Duodenal mucosa (tissue), 2 donors: Measurements from ENCODE around the gene RGCC.
A peak's percentile ranks its signal among the peaks of the same experiment; 100 is the strongest.

Experiments
- H3K27ac ChIP-seq: one replicate; pipeline ENCODE4 v1.7.0; 2013; ENCODE audit warnings: low read depth, low read length
- H3K27me3 ChIP-seq, 2 donors: one replicate each; pipeline ENCODE4 v1.7.0; 2013; ENCODE audit warnings: low read length in 2 of 2, control low read depth in 1 of 2; ENCODE audit not compliant: insufficient read depth in 2 of 2, control insufficient read depth in 1 of 2
- H3K36me3 ChIP-seq, 2 donors: one replicate each; pipeline ENCODE4 v1.7.0; 2013; ENCODE audit warnings: low read length in 2 of 2, control low read depth in 1 of 2; ENCODE audit not compliant: insufficient read depth in 2 of 2, control insufficient read depth in 1 of 2
- H3K4me1 ChIP-seq, 2 donors: one replicate each; pipeline ENCODE4 v1.7.0; 2013; ENCODE audit warnings: low read length in 2 of 2, control low read depth in 1 of 2; ENCODE audit not compliant: insufficient read depth in 2 of 2, control insufficient read depth in 1 of 2
- H3K4me3 ChIP-seq, 2 donors: one replicate each; pipeline ENCODE4 v1.7.0; 2013; ENCODE audit warnings: low read length in 2 of 2, low read depth in 1 of 2
- H3K9ac ChIP-seq, 2 donors: one replicate each; pipeline ENCODE4 v1.7.0; 2013; ENCODE audit warnings: low read length in 2 of 2, low read depth in 1 of 2
- H3K9me3 ChIP-seq, 2 donors: one replicate each; pipeline ENCODE4 v1.7.0; 2013; ENCODE audit warnings: low read length in 2 of 2, control low read depth in 1 of 2; ENCODE audit not compliant: control insufficient read depth in 1 of 2

Gene RGCC

GRCh38 chr13:41456768-41457588 is at the start of gene RGCC:
Gene RGCC, plus strand, starts transcription at chr13:41457550. Its CDS starts 158 bp downstream, at chr13:41457708.
- Histone ChIP-seq H3K9me3 (no peaks in the 10 kb centered on the region), H3K4me1 (peaks cover 8 to 16% of the 10 kb centered on the region in 2 donors), H3K9ac (peak within 1 kb of the TSS; percentile 43 to 59), H3K4me3 (peak within 1 kb of the TSS; percentile 62 to 67), H3K27me3 (peaks cover 19 to 37% of the 10 kb centered on the region in 2 donors), H3K36me3 (no peaks in the 10 kb centered on the region), H3K27ac (peak within 1 kb of the TSS; percentile 28)

- no peaks in the 10 kb centered on the region for H3K9me3 ChIP-seq
- H3K27ac ChIP-seq = no peak overlapping the region
- no peaks in the 10 kb centered on the region for H3K27me3 ChIP-seq
- no peak overlapping the region for H3K4me3 ChIP-seq
- peaks cover 4 to 6% of the 10 kb centered on the region in 2 donors for H3K4me1 ChIP-seq
- no peaks in the 10 kb centered on the region for H3K36me3 ChIP-seq
- no peak overlapping the region for H3K9ac ChIP-seq
Observed at GRCh38 chr13:41408121-41408520, 49.2 kb upstream of the RGCC start.

- H3K27me3 ChIP-seq = no peaks in the 10 kb centered on the region
- H3K4me3 ChIP-seq = no peak overlapping the region
- H3K36me3 ChIP-seq = no peaks in the 10 kb centered on the region
- H3K27ac ChIP-seq = no peak overlapping the region
- H3K9me3 ChIP-seq = no peaks in the 10 kb centered on the region
- peaks cover 4 to 6% of the 10 kb centered on the region in 2 donors for H3K4me1 ChIP-seq
- H3K9ac ChIP-seq = no peak overlapping the region
Observed at GRCh38 chr13:41408746-41409145, 48.6 kb upstream of the RGCC start.

GRCh38 chr13:41409611-41410010 is 47.7 kb upstream of the RGCC start:
- Histone ChIP-seq H3K4me3 (no peak overlapping the region), H3K9ac (no peak overlapping the region), H3K4me1 (peaks cover 4 to 6% of the 10 kb centered on the region in 2 donors), H3K9me3 (no peaks in the 10 kb centered on the region), H3K27me3 (no peaks in the 10 kb centered on the region), H3K27ac (no peak overlapping the region), H3K36me3 (no peaks in the 10 kb centered on the region)

GRCh38 chr13:41411060-41411459 is 46.3 kb upstream of the RGCC start:
- Histone ChIP-seq H3K4me1 (peaks cover 4 to 6% of the 10 kb centered on the region in 2 donors), H3K9ac (no peak overlapping the region), H3K36me3 (no peaks in the 10 kb centered on the region), H3K27me3 (no peaks in the 10 kb centered on the region), H3K4me3 (no peak overlapping the region), H3K9me3 (no peaks in the 10 kb centered on the region), H3K27ac (no peak overlapping the region)

- H3K4me1 ChIP-seq = peaks cover 4 to 6% of the 10 kb centered on the region in 2 donors
- H3K9me3 ChIP-seq = no peaks in the 10 kb centered on the region
- no peak overlapping the region for H3K4me3 ChIP-seq
- no peak overlapping the region for H3K9ac ChIP-seq
- no peaks in the 10 kb centered on the region for H3K36me3 ChIP-seq
- no peaks in the 10 kb centered on the region for H3K27me3 ChIP-seq
- H3K27ac ChIP-seq = no peak overlapping the region
Observed at GRCh38 chr13:41411522-41411921, 45.8 kb upstream of the RGCC start.

GRCh38 chr13:41413872-41414271 is 43.5 kb upstream of the RGCC start:
- H3K36me3 ChIP-seq = no peaks in the 10 kb centered on the region
- no peak overlapping the region for H3K4me3 ChIP-seq
- no peaks in the 10 kb centered on the region for H3K27me3 ChIP-seq
- peaks cover 4 to 6% of the 10 kb centered on the region in 2 donors for H3K4me1 ChIP-seq
- no peak overlapping the region for H3K27ac ChIP-seq
- no peak overlapping the region for H3K9ac ChIP-seq
- H3K9me3 ChIP-seq = no peaks in the 10 kb centered on the region

- H3K27me3 ChIP-seq = no peaks in the 10 kb centered on the region
- H3K27ac ChIP-seq = no peak overlapping the region
- peaks cover 4 to 5% of the 10 kb centered on the region in 2 donors for H3K4me1 ChIP-seq
- no peak overlapping the region for H3K9ac ChIP-seq
- no peaks in the 10 kb centered on the region for H3K9me3 ChIP-seq
- no peak overlapping the region for H3K4me3 ChIP-seq
- no peaks in the 10 kb centered on the region for H3K36me3 ChIP-seq
Observed at GRCh38 chr13:41416276-41416675, 41.1 kb upstream of the RGCC start.

GRCh38 chr13:41418027-41418426 is 39.3 kb upstream of the RGCC start:
- Histone ChIP-seq H3K9me3 (no peaks in the 10 kb centered on the region), H3K36me3 (no peaks in the 10 kb centered on the region), H3K27ac (no peak overlapping the region), H3K9ac (no peak overlapping the region), H3K27me3 (no peaks in the 10 kb centered on the region), H3K4me1 (no peaks in the 10 kb centered on the region), H3K4me3 (no peak overlapping the region)

- no peak overlapping the region for H3K9ac ChIP-seq
- H3K27me3 ChIP-seq = no peaks in the 10 kb centered on the region
- H3K27ac ChIP-seq = no peak overlapping the region
- no peak overlapping the region for H3K4me3 ChIP-seq
- no peaks in the 10 kb centered on the region for H3K4me1 ChIP-seq
- no peaks in the 10 kb centered on the region for H3K36me3 ChIP-seq
- no peaks in the 10 kb centered on the region for H3K9me3 ChIP-seq
Observed at GRCh38 chr13:41418731-41419130, 38.6 kb upstream of the RGCC start.
